DND-41 (cell line): Measurements from ENCODE around the gene FBRSL1.

Experiments used
- CTCF ChIP-seq: IDR thresholded peaks from 2 replicates; pipeline ENCODE4 v1.5.1; 2012; ENCODE audit warnings: borderline replicate concordance, low read length, moderate library complexity, mild to moderate bottlenecking; ENCODE audit not compliant: poor library complexity, severe bottlenecking; ENCODE audit errors: extremely low read depth
- EZH2 ChIP-seq: IDR thresholded peaks from 3 replicates; pipeline ENCODE4 v1.6.1; 2012; ENCODE audit warnings: borderline replicate concordance, low read depth, mild to moderate bottlenecking, moderate library complexity, low read length, inconsistent platforms; ENCODE audit not compliant: severe bottlenecking

GRCh38 chr12:132479291-132479690, 10.7 kb upstream of the FBRSL1 start:
- TF ChIP-seq CTCF, result no peak
- no peak for TF ChIP-seq EZH2
